ENCODE data around the gene VIT.

The VIT gene

DNA sequence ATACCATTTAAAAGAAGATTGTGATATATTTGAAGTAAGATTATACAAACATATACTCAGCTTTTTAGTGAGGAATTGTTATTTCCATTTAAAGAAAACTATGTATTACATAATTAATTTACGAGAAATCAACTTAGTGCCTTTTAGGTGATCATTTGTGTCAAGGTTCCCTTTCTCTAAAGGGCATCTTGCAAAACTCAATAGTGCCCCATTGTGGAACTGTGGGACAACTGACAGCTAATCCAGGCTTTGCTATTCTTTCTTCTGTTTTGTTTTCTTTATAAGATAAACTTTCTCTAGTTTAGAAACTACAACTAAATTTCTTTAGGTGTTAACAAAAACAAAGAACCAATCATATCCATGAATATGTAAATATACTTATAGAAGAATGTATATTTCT lies 24.3 kb upstream of the VIT start:
- H3K4me3 ChIP-seq (ENCODE audit: low read depth, low read length): no peak overlapping the region
- POLR2A ChIA-PET: no interaction called here
- DNase-seq (ENCODE audit: low read depth, low spot score): no peak
- TF ChIP-seq, protein P1, sequence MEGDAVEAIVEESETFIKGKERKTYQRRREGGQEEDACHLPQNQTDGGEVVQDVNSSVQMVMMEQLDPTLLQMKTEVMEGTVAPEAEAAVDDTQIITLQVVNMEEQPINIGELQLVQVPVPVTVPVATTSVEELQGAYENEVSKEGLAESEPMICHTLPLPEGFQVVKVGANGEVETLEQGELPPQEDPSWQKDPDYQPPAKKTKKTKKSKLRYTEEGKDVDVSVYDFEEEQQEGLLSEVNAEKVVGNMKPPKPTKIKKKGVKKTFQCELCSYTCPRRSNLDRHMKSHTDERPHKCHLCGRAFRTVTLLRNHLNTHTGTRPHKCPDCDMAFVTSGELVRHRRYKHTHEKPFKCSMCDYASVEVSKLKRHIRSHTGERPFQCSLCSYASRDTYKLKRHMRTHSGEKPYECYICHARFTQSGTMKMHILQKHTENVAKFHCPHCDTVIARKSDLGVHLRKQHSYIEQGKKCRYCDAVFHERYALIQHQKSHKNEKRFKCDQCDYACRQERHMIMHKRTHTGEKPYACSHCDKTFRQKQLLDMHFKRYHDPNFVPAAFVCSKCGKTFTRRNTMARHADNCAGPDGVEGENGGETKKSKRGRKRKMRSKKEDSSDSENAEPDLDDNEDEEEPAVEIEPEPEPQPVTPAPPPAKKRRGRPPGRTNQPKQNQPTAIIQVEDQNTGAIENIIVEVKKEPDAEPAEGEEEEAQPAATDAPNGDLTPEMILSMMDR (IDR thresholded peaks at IDR 0.05; ENCODE audit: insufficient read depth, low read length, missing control alignments): peak; percentile 50
- CTCF ChIA-PET: interaction anchor here (0.6 to 3.1 kb wide), 28 partner anchors 8 to 801 kb away, joined by 3 to 28 read pairs (median 4); no protein-coding TSS in a partner anchor

DNA sequence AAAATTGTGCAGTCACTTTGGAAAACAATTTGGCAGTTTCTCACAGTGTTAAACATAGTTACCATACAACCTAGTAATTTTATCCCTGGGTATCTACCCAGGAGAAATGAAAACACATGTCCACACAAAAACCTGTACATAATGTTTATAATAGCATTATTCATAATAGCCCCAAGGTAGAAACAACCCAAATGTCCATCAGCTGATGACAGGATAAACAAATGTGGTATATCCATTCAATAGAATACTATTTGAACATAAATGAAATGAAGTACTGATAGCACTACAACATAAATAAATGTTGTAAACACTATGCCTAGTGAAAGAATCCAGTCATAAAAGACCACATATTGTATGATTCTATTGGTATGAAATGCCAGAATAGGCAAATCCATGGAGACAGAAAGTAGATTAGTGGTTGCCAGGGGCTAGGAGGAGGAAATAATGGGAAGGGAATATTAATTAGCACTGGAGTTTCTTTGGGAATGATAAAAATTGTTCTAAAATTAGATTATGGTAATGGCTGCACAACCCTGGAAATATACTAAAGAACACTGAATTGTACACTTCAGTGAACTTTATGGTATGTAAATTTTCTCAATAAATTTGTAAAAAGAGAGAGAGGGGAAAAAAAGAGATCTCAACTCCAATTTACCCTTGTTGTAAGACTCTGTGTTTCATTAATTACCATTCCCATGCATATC lies 20.8 kb upstream of the VIT start:
- ChIA-PET POLR2A (no interaction called here), CTCF (interaction anchor here (1.3 to 6.4 kb wide), 2 partner anchors 8 to 11 kb away, joined by 3 to 60 read pairs; no protein-coding TSS in a partner anchor)
- H3K4me3 ChIP-seq (ENCODE audit: low read depth, low read length): no peak overlapping the region
- TF ChIP-seq, protein P1 (IDR thresholded peaks at IDR 0.05; ENCODE audit: insufficient read depth, low read length, missing control alignments): no peak
- no peak for DNase-seq (ENCODE audit: low read depth, low spot score)

DNA sequence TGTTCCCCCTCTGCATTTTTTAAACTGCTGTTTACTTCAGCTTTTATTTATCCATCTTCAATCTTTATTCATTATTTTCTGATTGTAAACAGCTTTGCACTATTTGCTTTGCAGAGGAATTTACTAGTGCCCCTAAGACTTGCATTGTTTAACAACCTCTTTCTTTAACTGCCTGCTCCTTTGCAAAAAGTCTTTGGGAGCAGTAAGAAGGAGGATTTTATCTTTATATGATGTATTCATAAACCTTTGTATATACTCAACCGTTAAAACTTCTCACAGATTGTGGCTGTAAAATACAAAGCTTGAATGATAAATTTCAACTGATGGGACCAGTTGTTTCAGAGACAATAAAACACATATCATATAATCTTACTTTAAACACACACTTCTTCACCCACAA lies 20.1 kb upstream of the VIT start:
- no peak overlapping the region for H3K4me3 ChIP-seq (ENCODE audit: low read depth, low read length)
- DNase-seq (ENCODE audit: low read depth, low spot score): no peak
- TF ChIP-seq, protein P1 (IDR thresholded peaks at IDR 0.05; ENCODE audit: insufficient read depth, low read length, missing control alignments): no peak
- POLR2A ChIA-PET: no interaction called here
- CTCF ChIA-PET: interaction anchor here (1.3 to 6.4 kb wide), 3 partner anchors 9 to 26 kb away, joined by 3 to 60 read pairs (median 3); no protein-coding TSS in a partner anchor

DNA sequence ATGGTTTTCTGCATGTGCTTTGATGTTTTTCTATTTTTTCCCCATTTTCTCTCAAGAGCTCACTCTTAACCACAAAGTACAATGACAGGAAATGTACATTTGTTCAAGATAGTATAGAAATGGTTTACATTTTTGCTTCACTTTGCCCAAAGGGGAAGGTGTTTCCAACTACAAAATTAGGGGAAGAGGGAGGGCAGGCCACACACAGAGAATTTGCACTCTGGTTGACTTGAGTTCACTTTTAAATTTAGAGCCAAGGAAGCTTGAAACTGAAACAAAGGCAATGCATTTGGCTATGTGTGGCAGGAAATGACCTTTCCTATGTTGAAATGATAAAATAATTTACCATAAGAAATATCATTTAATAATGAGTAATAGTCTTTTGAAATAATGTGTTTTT lies 19.1 kb upstream of the VIT start:
- ChIA-PET POLR2A (no interaction called here), CTCF (interaction anchor here (1.4 to 6.4 kb wide), 2 partner anchors 13 to 25 kb away, joined by 3 to 60 read pairs; no protein-coding TSS in a partner anchor)
- TF ChIP-seq, protein P1 (IDR thresholded peaks at IDR 0.05; ENCODE audit: insufficient read depth, low read length, missing control alignments): no peak
- no peak overlapping the region for H3K4me3 ChIP-seq (ENCODE audit: low read depth, low read length)
- DNase-seq (ENCODE audit: low read depth, low spot score): no peak

DNA sequence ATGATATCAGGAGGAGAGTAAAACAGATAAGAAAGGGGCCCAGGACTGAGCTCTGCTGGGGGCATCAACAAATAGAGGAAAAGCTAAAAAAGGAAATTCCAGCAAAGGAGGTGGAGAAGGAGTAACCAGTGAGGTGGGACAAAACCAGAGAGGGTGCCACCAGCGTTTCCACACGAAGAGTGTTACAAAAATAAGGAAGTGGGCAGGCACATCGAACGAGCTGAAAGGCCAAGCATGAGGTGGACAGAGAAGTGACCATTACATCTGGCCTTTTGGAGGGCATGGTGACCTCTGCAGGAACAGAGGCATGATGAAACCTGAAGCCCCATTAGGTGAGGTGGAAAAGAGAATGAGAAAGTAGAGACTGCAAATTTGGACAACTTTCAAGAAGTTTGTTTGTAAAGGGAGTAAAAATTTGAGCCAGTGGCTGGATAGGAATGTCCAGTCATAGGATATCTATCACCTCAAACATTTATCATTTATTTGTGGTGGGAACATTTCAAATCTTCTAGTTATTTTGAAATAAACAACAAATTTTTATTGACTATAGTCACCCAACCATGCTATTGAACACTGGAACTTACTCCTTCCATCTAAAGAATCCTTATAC lies 18.4 kb upstream of the VIT start:
- TF ChIP-seq, protein P1 (IDR thresholded peaks at IDR 0.05; ENCODE audit: insufficient read depth, low read length, missing control alignments): no peak
- DNase-seq (ENCODE audit: low read depth, low spot score): no peak
- no peak overlapping the region for H3K4me3 ChIP-seq (ENCODE audit: low read depth, low read length)
- ChIA-PET CTCF (interaction anchor here (1.4 to 6.4 kb wide), 2 partner anchors 14 to 25 kb away, joined by 3 to 60 read pairs; no protein-coding TSS in a partner anchor), POLR2A (no interaction called here)

DNA sequence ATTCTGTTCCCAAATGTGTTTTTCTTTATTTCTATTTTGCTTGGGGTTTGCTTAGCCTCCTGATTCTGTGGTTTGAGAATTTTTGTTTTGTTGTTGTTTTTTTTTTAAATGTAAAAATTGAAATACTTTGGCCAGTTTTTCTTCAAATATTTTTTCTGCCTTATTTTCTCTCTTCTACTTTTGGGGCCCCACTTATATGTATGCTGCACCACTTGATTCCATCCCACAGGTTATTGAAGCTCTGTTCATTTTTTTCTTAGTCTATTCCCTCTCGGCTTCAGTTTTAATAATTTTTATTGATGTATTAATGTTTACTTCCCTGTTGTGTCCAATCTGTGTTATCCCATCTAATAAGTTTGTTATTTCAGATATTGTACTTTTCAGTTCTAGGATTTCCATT lies 17.7 kb upstream of the VIT start:
- POLR2A ChIA-PET: no interaction called here
- TF ChIP-seq, protein P1 (IDR thresholded peaks at IDR 0.05; ENCODE audit: insufficient read depth, low read length, missing control alignments): no peak
- CTCF ChIA-PET: interaction anchor here (6.4 kb wide), 1 partner anchor 15 kb away, joined by 60 read pairs; no protein-coding TSS in a partner anchor
- DNase-seq (ENCODE audit: low read depth, low spot score): no peak
- H3K4me3 ChIP-seq (ENCODE audit: low read depth, low read length): no peak overlapping the region

Data from AG04449 (cell line).